ENCODE results near the gene CACNA1D. TPM values are rescaled to one million over a fixed set of nuclear protein-coding genes. Genes with fewer than 3 reads are reported as not detected.

CACNA1D gene
- total RNA-seq, 1 donor from 2014 or later, result 1.9 TPM

GRCh38 chr3:53798144-53798543, 303.7 kb downstream of the CACNA1D start:
- ATAC-seq (ENCODE audit: low read depth) (no peak), DNase-seq (no peak)
- intact Hi-C loops (cut with micrococcal nuclease), result no loop called here
- ChIA-PET CTCF (no interaction called here), POLR2A (no interaction called here)
- no peaks in the 10 kb centered on the region for H3K27me3 Mint-ChIP-seq
- H3K27ac Mint-ChIP-seq, result no peak overlapping the region
- no peaks in the 10 kb centered on the region for H3K9me3 Mint-ChIP-seq
- no peaks in the 10 kb centered on the region for H3K4me1 Mint-ChIP-seq
- H3K4me3 Mint-ChIP-seq, result no peak overlapping the region
- no peaks in the 10 kb centered on the region for H3K36me3 Mint-ChIP-seq (ENCODE audit: low read depth)
- no peak for TF ChIP-seq CTCF (IDR thresholded peaks at IDR 0.05)

GRCh38 chr3:53799338-53799865, 305.0 kb downstream of the CACNA1D start:
- intact Hi-C loops (cut with micrococcal nuclease), result no loop called here
- H3K9me3 Mint-ChIP-seq, result no peaks in the 10 kb centered on the region

GRCh38 chr3:53800041-53800906, 305.9 kb downstream of the CACNA1D start:
- no peak for TF ChIP-seq CTCF (IDR thresholded peaks at IDR 0.05)
- H3K4me3 Mint-ChIP-seq, result no peak overlapping the region
- H3K36me3 Mint-ChIP-seq (ENCODE audit: low read depth), result no peaks in the 10 kb centered on the region
- no peaks in the 10 kb centered on the region for H3K4me1 Mint-ChIP-seq
- ChIA-PET POLR2A (no interaction called here), CTCF (no interaction called here)
- H3K9me3 Mint-ChIP-seq, result no peaks in the 10 kb centered on the region
- no peak overlapping the region for H3K27ac Mint-ChIP-seq
- H3K27me3 Mint-ChIP-seq, result no peaks in the 10 kb centered on the region
- ATAC-seq (ENCODE audit: low read depth), result no peak
- intact Hi-C loops (cut with micrococcal nuclease), result no loop called here
- DNase-seq, result no peak

More at GRCh38 chr3:53799338-53799865, 305.0 kb downstream of the CACNA1D start:
- Mint-ChIP-seq H3K4me3 (no peak overlapping the region), H3K4me1 (no peaks in the 10 kb centered on the region), H3K27me3 (no peaks in the 10 kb centered on the region), H3K36me3 (ENCODE audit: low read depth) (no peaks in the 10 kb centered on the region), H3K27ac (no peak overlapping the region)
- no peak for TF ChIP-seq CTCF (IDR thresholded peaks at IDR 0.05)
- DNase-seq (no peak), ATAC-seq (ENCODE audit: low read depth) (no peak)
- ChIA-PET POLR2A (no interaction called here), CTCF (no interaction called here)

GRCh38 chr3:53801319-53801718, 306.9 kb downstream of the CACNA1D start:
- Mint-ChIP-seq H3K9me3 (no peaks in the 10 kb centered on the region), H3K4me1 (no peaks in the 10 kb centered on the region), H3K27ac (no peak overlapping the region), H3K4me3 (no peak overlapping the region), H3K27me3 (no peaks in the 10 kb centered on the region), H3K36me3 (ENCODE audit: low read depth) (no peaks in the 10 kb centered on the region)
- no peak for DNase-seq
- ChIA-PET POLR2A (no interaction called here), CTCF (no interaction called here)
- intact Hi-C loops (cut with micrococcal nuclease), result no loop called here
- no peak for ATAC-seq (ENCODE audit: low read depth)
- TF ChIP-seq CTCF (IDR thresholded peaks at IDR 0.05), result no peak

- CTCF ChIA-PET, result no interaction called here
- H3K27me3 Mint-ChIP-seq, result peaks cover 3% of the 10 kb centered on the region
- no peaks in the 10 kb centered on the region for H3K9me3 Mint-ChIP-seq
- H3K4me3 Mint-ChIP-seq, result no peak overlapping the region
- ATAC-seq (ENCODE audit: low read depth) (no peak), DNase-seq (no peak)
- POLR2A ChIA-PET, result no interaction called here
- no peak for TF ChIP-seq CTCF (IDR thresholded peaks at IDR 0.05)
- no peak overlapping the region for H3K27ac Mint-ChIP-seq
- no peaks in the 10 kb centered on the region for H3K36me3 Mint-ChIP-seq (ENCODE audit: low read depth)
- intact Hi-C loops (cut with micrococcal nuclease), result no loop called here
- H3K4me1 Mint-ChIP-seq, result peaks cover 3% of the 10 kb centered on the region
These were observed 308.0 kb downstream of the CACNA1D start for GRCh38 chr3:53802256-53802880.

Measured in activated B cell treated with CpG ODN at 0.5 μM for 24 hours (primary cell).